Measurements from ENCODE around the gene NUP214.

DNA sequence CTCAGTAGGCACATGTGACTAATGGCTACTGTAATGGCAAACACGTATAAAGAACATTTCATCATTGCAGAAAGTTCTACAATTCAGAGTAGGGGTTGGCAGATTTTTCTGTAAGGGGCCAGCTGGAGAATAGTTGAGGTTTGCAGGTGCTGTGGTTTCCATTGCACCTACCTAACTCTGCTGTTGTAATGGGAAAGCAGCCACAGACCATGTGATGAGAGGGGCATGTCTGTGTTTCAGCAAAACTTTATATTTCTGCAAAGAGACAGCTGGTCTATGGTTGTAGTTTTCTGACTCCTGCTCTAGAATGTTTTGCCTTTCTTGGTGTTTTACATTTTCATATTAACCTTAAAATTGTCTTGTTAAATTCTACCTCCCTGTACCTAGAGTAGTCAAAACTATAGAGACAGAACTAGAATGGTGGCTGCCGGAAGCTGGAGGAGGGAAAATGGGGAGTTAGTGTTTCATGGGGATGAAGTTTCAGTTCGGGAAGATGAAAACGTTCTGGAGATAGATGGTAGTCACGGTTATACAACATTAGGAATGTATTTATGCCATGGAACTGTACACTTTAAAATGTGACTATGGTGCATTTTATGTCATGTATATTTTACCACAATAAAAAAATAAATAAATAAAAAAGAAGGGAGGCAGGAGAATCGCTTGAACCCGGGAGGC, 44.3 kb downstream of the NUP214 start:
- TF ChIP-seq POLR2AphosphoS5 (IDR thresholded peaks at IDR 0.05; ENCODE audit: low read depth, low read length) (no peak), POLR2A (IDR thresholded peaks at IDR 0.05; ENCODE audit: low read depth, low read length) (no peak), TAF1 (IDR thresholded peaks at IDR 0.05; ENCODE audit: borderline replicate concordance, low read depth, low read length) (no peak)
